Tibial nerve (tissue), 4 donors: ENCODE data around the gene GLO1. TPM values are rescaled to one million over a fixed set of nuclear protein-coding genes. Genes with fewer than 3 reads are reported as not detected.

ENCODE experiments used
- DNase-seq, 2 donors: peaks; one replicate each; pipeline ENCODE4 v3.0.0-alpha.2; 2019; ENCODE audit warnings: low spot score in 2 of 2
- H3K27ac ChIP-seq, 4 donors: fragments of 200-600 bp; sonication (generic) in 3 of 4; one replicate each; pipeline ENCODE4 v1.5.1; 2017 to 2019; ENCODE audit warnings: mild to moderate bottlenecking in 1 of 4
- H3K27me3 ChIP-seq, 2 donors: fragments of 200-600 bp; sonication (generic) in 1 of 2; one replicate each; pipeline versions ENCODE4 v1.5.1 to v1.6.0; 2017 to 2019
- H3K36me3 ChIP-seq, 3 donors: fragments of 200-600 bp; sonication (generic); one replicate each; pipeline ENCODE4 v1.5.1; 2018 to 2019
- H3K4me1 ChIP-seq, 4 donors: fragments of 200-600 bp; sonication (generic) in 3 of 4; one replicate each; pipeline ENCODE4 v1.5.1; 2017 to 2019
- H3K4me3 ChIP-seq, 4 donors: fragments of 200-600 bp; sonication (generic) in 3 of 4; one replicate each; pipeline ENCODE4 v1.5.1; 2017 to 2019; ENCODE audit warnings: mild to moderate bottlenecking in 1 of 4, moderate library complexity in 1 of 4
- H3K9me3 ChIP-seq, 4 donors: fragments of 200-600 bp; sonication (generic) in 3 of 4; one replicate each; pipeline ENCODE4 v1.5.1; 2017 to 2019
- CTCF ChIP-seq, 5 experiments: fragments of 200-600 bp in 3 of 5; fragments of 450-650 bp in 2 of 5; sonication (generic) in 3 of 5; IDR thresholded peaks; one replicate each; pipeline ENCODE4 v1.5.1; 2016 to 2019; ENCODE audit warnings: antibody characterized with exemption in 5 of 5, mild to moderate bottlenecking in 3 of 5, moderate library complexity in 2 of 5
- EP300 ChIP-seq, 2 donors: sonication (generic); formaldehyde crosslinking; IDR thresholded peaks; one replicate each; pipeline ENCODE4 v1.6.1; 2017; ENCODE audit warnings: antibody characterized with exemption in 2 of 2, mild to moderate bottlenecking in 1 of 2
- POLR2A ChIP-seq, 2 donors: fragments of 450-650 bp; IDR thresholded peaks; one replicate each; pipeline ENCODE4 v1.6.1; 2017; ENCODE audit warnings: antibody characterized with exemption in 2 of 2, mild to moderate bottlenecking in 2 of 2, moderate library complexity in 2 of 2
- WGBS, 2 donors: methylation state at CpG; one replicate each; pipeline ENCODE4 v1.1.5; 2018; 5-methylcytosine and 5-hydroxymethylcytosine counted together
- total RNA-seq, 4 donors: library from RNA; depleted of rRNA; stranded (reverse); fragments of >200 nt; gene quantifications; one replicate each; pipeline ENCODE4 v1.1.0, GENCODE V29; 2016

Gene GLO1
- total RNA-seq, 4 donors from 2014 or later = 69.6 to 118 (median 86.3) TPM

- no peaks in the 10 kb centered on the region for H3K4me1 ChIP-seq
- H3K4me3 ChIP-seq = no peak overlapping the region
- TF ChIP-seq CTCF (IDR thresholded peaks at IDR 0.05) (no peak), EP300 (IDR thresholded peaks at IDR 0.05) (no peak), POLR2A (IDR thresholded peaks at IDR 0.05) (no peak)
- 93 to 97% methylated on average over 5 of the region's 5 CpGs for WGBS, 2 donors
- H3K9me3 ChIP-seq = no peaks in the 10 kb centered on the region
- no peaks in the 10 kb centered on the region for H3K27me3 ChIP-seq
- DNase-seq = no peak
- peaks cover 0 to 24% (median 0%) of the 10 kb centered on the region in 3 donors for H3K36me3 ChIP-seq
- H3K27ac ChIP-seq = no peak overlapping the region
Measured at GRCh38 chr6:38650207-38650752, 52.7 kb downstream of the GLO1 start.

- no peaks in the 10 kb centered on the region for H3K9me3 ChIP-seq
- TF ChIP-seq CTCF (IDR thresholded peaks at IDR 0.05) (no peak), EP300 (IDR thresholded peaks at IDR 0.05) (no peak), POLR2A (IDR thresholded peaks at IDR 0.05) (no peak)
- H3K27me3 ChIP-seq = no peaks in the 10 kb centered on the region
- 95% methylated on average over 2 of the region's 2 CpGs for WGBS, 2 donors
- H3K36me3 ChIP-seq = peaks cover 0 to 19% (median 0%) of the 10 kb centered on the region in 3 donors
- H3K4me3 ChIP-seq = no peak overlapping the region
- peaks cover 0 to 2% (median 0%) of the 10 kb centered on the region in 4 donors for H3K4me1 ChIP-seq
- no peak overlapping the region for H3K27ac ChIP-seq
- DNase-seq = no peak
Measured at GRCh38 chr6:38649744-38650143, 53.2 kb downstream of the GLO1 start.

- Histone ChIP-seq H3K27me3 (no peaks in the 10 kb centered on the region), H3K4me1 (peaks cover 0 to 6% (median 0%) of the 10 kb centered on the region in 4 donors), H3K36me3 (peaks cover 0 to 14% (median 0%) of the 10 kb centered on the region in 3 donors), H3K27ac (no peak overlapping the region), H3K4me3 (no peak overlapping the region), H3K9me3 (no peaks in the 10 kb centered on the region)
- DNase-seq = no peak
- TF ChIP-seq CTCF (IDR thresholded peaks at IDR 0.05) (no peak), POLR2A (IDR thresholded peaks at IDR 0.05) (no peak), EP300 (IDR thresholded peaks at IDR 0.05) (no peak)
Measured at GRCh38 chr6:38648629-38649028, 54.3 kb downstream of the GLO1 start.

- TF ChIP-seq EP300 (IDR thresholded peaks at IDR 0.05) (no peak), POLR2A (IDR thresholded peaks at IDR 0.05) (no peak), CTCF (IDR thresholded peaks at IDR 0.05) (no peak)
- 74 to 76% methylated on average over 3 of the region's 3 CpGs for WGBS, 2 donors
- DNase-seq = no peak
- peaks cover 0 to 14% (median 0%) of the 10 kb centered on the region in 3 donors for H3K36me3 ChIP-seq
- no peak overlapping the region for H3K4me3 ChIP-seq
- no peak overlapping the region for H3K27ac ChIP-seq
- H3K9me3 ChIP-seq = no peaks in the 10 kb centered on the region
- no peaks in the 10 kb centered on the region for H3K27me3 ChIP-seq
- peaks cover 0 to 8% (median 0%) of the 10 kb centered on the region in 4 donors for H3K4me1 ChIP-seq
Measured at GRCh38 chr6:38646166-38646878, 56.6 kb downstream of the GLO1 start.

GRCh38 chr6:38644951-38645350 lies 58.0 kb downstream of the GLO1 start:
- Histone ChIP-seq H3K4me3 (no peak overlapping the region), H3K9me3 (no peaks in the 10 kb centered on the region), H3K27ac (no peak overlapping the region), H3K4me1 (peaks cover 0 to 18% (median 8%) of the 10 kb centered on the region in 4 donors), H3K27me3 (no peaks in the 10 kb centered on the region), H3K36me3 (peaks cover 0 to 3% (median 0%) of the 10 kb centered on the region in 3 donors)
- DNase-seq = no peak
- WGBS, 2 donors = 23 to 33% methylated on average over 1 of the region's 1 CpG
- TF ChIP-seq POLR2A (IDR thresholded peaks at IDR 0.05) = no peak
- no peak for TF ChIP-seq CTCF (IDR thresholded peaks at IDR 0.05)
- TF ChIP-seq EP300 (IDR thresholded peaks at IDR 0.05) = no peak
